ENCODE results near the gene FXYD5.

GRCh38 chr19:35117116-35117515 lies 37.4 kb upstream of the FXYD5 start:
- no peak for TF ChIP-seq CTCF (IDR thresholded peaks at IDR 0.05; ENCODE audit: insufficient read depth, low read length)
- no peak for TF ChIP-seq SPI1 (IDR thresholded peaks at IDR 0.05; ENCODE audit: borderline replicate concordance, low read depth)
- TF ChIP-seq REST (IDR thresholded peaks at IDR 0.05; ENCODE audit: insufficient replicate concordance, low read depth) = no peak
- no peak for TF ChIP-seq POLR2AphosphoS5 (IDR thresholded peaks at IDR 0.05; ENCODE audit: low read depth)
